ENCODE results near the gene MEX3D. TPM values are rescaled to one million over a fixed set of nuclear protein-coding genes. Genes with fewer than 3 reads are reported as not detected.

Gene MEX3D
- total RNA-seq, 1 donor from 2014 or later, result 6.4 TPM

DNA sequence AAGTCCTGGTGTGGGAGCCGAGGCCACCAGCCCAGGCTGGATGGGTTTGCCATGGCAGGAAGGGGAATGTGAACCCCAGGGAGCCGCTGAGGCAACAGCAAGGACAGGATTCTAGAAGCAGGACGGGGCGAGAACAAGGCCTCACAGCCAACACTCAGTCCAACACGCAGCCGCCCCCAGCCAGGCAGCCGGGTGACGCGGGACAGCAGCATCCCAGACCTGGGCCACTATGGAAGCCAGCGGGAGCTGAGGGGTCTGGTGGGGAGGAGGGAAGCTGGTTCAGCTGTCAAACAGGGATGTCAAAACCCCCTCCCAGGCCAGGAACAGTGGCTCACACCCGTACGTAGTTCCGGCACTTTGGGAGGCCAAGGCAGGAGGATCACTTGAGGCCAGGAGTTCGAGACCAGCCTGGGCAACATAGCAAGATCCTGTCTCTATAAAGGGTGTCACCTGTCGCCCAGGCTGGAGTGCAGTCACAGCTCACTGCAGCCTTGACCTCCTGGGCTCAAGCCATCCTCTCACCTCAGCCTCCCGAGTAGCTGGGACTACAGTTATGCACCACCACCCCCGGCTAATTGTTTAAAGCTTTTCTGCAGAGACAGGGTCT is 6.8 kb downstream of the MEX3D start:
- peaks cover 20% of the 10 kb centered on the region for H3K4me1 ChIP-seq
- H3K27me3 ChIP-seq (ENCODE audit: low read depth), result no peaks in the 10 kb centered on the region
- no peaks in the 10 kb centered on the region for H3K9me3 ChIP-seq (replicated peaks)
- H3K36me3 ChIP-seq, result peaks cover 3% of the 10 kb centered on the region
- H3K27ac ChIP-seq (replicated peaks), result no peak overlapping the region
- intact Hi-C loops (cut with micrococcal nuclease), result no loop called here
- DNase-seq, result no peak
- TF ChIP-seq, protein P1, sequence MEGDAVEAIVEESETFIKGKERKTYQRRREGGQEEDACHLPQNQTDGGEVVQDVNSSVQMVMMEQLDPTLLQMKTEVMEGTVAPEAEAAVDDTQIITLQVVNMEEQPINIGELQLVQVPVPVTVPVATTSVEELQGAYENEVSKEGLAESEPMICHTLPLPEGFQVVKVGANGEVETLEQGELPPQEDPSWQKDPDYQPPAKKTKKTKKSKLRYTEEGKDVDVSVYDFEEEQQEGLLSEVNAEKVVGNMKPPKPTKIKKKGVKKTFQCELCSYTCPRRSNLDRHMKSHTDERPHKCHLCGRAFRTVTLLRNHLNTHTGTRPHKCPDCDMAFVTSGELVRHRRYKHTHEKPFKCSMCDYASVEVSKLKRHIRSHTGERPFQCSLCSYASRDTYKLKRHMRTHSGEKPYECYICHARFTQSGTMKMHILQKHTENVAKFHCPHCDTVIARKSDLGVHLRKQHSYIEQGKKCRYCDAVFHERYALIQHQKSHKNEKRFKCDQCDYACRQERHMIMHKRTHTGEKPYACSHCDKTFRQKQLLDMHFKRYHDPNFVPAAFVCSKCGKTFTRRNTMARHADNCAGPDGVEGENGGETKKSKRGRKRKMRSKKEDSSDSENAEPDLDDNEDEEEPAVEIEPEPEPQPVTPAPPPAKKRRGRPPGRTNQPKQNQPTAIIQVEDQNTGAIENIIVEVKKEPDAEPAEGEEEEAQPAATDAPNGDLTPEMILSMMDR (IDR thresholded peaks at IDR 0.05; ENCODE audit: borderline replicate concordance), result no peak
- H3K4me3 ChIP-seq, result no peak overlapping the region

DNA sequence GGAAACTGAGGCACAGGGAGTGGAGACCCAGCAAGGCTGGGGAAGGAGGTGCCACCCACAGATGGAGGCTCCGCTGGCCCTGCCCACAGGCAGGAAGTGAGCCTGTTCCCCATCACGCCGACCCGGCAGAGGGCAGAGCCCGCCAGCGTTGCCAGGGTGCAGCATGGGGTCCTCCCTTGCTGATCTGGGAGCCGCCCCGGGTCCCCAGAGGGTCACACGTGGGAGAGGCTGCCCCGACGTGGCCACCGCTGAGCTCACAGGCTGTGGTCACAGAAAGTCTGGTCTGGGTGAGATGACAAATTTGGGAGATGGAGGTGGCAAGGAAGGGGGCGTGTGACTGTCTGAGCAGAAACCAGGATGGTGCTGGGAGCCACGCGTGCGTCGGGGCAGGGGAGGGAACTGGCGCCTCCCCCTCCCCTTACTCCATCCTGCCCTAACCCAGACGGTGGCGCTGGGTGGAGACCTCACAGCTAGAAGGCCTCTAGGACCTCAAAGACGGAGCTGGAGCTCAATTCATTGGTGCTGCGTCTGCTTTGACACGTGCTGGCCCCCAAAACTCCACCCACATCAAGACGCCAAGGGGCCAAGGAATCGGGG is 7.7 kb downstream of the MEX3D start:
- Histone ChIP-seq H3K36me3 (peaks cover 12% of the 10 kb centered on the region), H3K27me3 (ENCODE audit: low read depth) (no peaks in the 10 kb centered on the region), H3K4me1 (peaks cover 11% of the 10 kb centered on the region), H3K27ac (replicated peaks) (no peak overlapping the region), H3K4me3 (no peak overlapping the region), H3K9me3 (replicated peaks) (no peaks in the 10 kb centered on the region)
- intact Hi-C loops (cut with micrococcal nuclease), result no loop called here
- TF ChIP-seq, protein P1 (IDR thresholded peaks at IDR 0.05; ENCODE audit: borderline replicate concordance), result no peak
- no peak for DNase-seq

DNA sequence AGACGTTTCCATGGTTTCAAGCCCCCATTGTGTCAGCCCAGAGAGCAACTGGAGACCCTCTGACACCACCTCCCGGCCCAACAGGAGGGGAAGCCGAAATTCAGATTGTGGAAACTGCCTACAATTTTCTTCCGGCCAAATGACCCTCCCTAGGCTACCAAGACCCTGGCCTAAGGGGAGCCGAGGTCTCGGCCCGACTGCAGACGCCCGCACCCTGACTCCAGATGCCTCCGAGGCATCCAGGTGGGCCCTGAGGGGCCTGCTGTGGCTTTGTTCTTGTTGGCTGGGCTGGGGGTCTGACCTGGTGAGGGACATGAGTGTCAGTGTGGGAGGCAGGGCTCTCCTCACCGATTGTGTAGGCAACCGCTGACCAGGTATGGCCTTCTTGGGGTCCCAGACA is 9.6 kb downstream of the MEX3D start:
- intact Hi-C loops (cut with micrococcal nuclease), result no loop called here
- no peak overlapping the region for H3K4me3 ChIP-seq
- H3K9me3 ChIP-seq (replicated peaks), result no peaks in the 10 kb centered on the region
- TF ChIP-seq, protein P1 (IDR thresholded peaks at IDR 0.05; ENCODE audit: borderline replicate concordance), result no peak
- DNase-seq, result no peak
- no peak overlapping the region for H3K27ac ChIP-seq (replicated peaks)
- H3K27me3 ChIP-seq (ENCODE audit: low read depth), result no peaks in the 10 kb centered on the region
- peaks cover 16% of the 10 kb centered on the region for H3K36me3 ChIP-seq
- H3K4me1 ChIP-seq, result peaks cover 11% of the 10 kb centered on the region

DNA sequence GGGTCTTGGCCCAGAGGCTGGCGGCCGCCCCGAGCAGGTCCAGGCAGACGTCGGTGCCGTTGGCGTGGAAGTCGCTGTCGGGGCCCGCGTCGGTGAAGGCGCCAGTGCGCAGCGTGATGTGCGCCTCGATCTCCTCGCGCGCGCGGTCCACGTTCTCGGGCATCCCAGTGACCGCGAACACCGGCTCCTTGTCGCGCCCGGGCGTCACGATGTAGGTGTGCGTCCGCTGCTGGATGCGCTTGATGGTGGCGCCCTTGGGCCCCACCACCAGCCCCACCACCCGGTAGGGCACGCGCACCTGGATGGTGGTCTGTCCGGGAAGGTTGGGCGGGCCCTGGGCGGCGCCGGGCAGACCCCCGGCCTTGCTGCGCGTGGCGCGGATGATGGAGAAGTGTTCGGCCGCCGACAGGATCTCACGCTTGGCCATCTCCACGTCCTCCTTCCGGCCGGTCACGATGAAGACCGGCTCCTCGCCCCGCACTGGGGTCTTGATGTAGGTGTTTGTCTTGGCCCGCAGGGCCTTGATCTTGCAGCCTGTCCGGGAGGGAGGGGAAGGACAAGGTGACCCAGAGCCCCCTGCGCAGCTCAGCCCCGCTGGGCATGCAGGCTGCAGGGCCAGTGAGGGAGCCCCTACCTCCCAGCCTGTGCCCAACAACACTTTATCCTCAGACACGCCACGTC is 11.6 kb downstream of the MEX3D start:
- no peak overlapping the region for H3K4me3 ChIP-seq
- TF ChIP-seq, protein P1 (IDR thresholded peaks at IDR 0.05; ENCODE audit: borderline replicate concordance), result no peak
- no peak for DNase-seq
- no peaks in the 10 kb centered on the region for H3K27me3 ChIP-seq (ENCODE audit: low read depth)
- peaks cover 16% of the 10 kb centered on the region for H3K36me3 ChIP-seq
- no peak overlapping the region for H3K27ac ChIP-seq (replicated peaks)
- no peaks in the 10 kb centered on the region for H3K9me3 ChIP-seq (replicated peaks)
- peaks cover 11% of the 10 kb centered on the region for H3K4me1 ChIP-seq
- intact Hi-C loops (cut with micrococcal nuclease), result no loop called here

DNA sequence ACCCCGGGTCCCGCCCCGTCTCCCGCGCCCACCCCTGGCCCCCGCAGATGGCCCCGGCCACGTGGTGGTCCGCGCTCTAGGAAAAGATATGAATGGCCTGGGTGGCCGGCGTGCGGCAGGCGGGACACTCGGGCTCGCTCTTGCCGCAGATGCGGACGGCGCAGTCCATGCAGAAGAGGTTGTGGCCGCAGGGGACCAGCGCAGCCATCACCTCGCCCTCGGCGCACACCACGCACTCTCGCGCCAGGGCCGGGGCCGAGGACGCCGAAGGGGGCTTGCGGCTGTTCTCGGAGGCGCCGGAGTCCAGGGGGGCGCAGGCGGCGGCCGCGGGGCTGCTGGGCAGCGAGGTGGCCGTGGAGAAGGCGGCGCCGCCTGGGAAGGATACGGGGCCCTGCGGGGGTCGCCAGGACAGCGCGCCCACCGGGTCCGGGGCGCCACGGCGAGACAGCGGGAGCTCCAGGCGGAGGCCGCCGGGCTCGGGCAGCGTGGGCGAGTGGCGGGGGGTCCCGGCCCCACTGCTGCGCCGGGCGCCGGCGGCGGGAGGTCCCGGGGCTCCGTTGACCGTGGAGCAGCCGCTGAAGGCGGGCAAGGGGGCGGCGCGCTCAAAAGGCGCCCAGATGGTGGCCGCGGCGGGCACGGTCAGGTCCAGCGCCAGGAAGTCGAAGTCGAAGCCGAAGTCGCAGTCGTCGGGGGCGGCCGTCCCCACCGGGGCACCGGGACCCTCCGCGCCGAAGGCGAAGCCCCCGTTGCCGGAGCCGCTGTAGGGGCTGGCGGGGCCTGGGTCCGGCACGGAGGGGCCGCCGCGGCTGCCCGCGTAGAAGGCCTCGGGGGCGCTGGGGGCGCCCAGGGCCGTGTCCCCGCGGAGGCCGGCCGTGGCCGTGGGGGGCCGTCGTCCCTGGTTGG is 12.4 kb downstream of the MEX3D start:
- intact Hi-C loops (cut with micrococcal nuclease), result no loop called here
- TF ChIP-seq, protein P1 (IDR thresholded peaks at IDR 0.05; ENCODE audit: borderline replicate concordance), result no peak

More for the DNA sequence above, 12.4 kb downstream of the MEX3D start:
- Histone ChIP-seq H3K4me1 (peaks cover 7% of the 10 kb centered on the region), H3K9me3 (replicated peaks) (no peaks in the 10 kb centered on the region), H3K36me3 (peaks cover 16% of the 10 kb centered on the region), H3K4me3 (no peak overlapping the region), H3K27ac (replicated peaks) (no peak overlapping the region), H3K27me3 (ENCODE audit: low read depth) (no peaks in the 10 kb centered on the region)
- no peak for DNase-seq
